Tibial nerve (tissue), 4 donors: ENCODE data around the gene HNRNPAB. TPM values are rescaled to one million over a fixed set of nuclear protein-coding genes. Genes with fewer than 3 reads are reported as not detected.

ENCODE experiments used
- DNase-seq, 2 donors: peaks; one replicate each; pipeline ENCODE4 v3.0.0-alpha.2; 2019; ENCODE audit warnings: low spot score in 2 of 2
- H3K27ac ChIP-seq, 4 donors: fragments of 200-600 bp; sonication (generic) in 3 of 4; one replicate each; pipeline ENCODE4 v1.5.1; 2017 to 2019; ENCODE audit warnings: mild to moderate bottlenecking in 1 of 4
- H3K27me3 ChIP-seq, 2 donors: fragments of 200-600 bp; sonication (generic) in 1 of 2; one replicate each; pipeline versions ENCODE4 v1.5.1 to v1.6.0; 2017 to 2019
- H3K36me3 ChIP-seq, 3 donors: fragments of 200-600 bp; sonication (generic); one replicate each; pipeline ENCODE4 v1.5.1; 2018 to 2019
- H3K4me1 ChIP-seq, 4 donors: fragments of 200-600 bp; sonication (generic) in 3 of 4; one replicate each; pipeline ENCODE4 v1.5.1; 2017 to 2019
- H3K4me3 ChIP-seq, 4 donors: fragments of 200-600 bp; sonication (generic) in 3 of 4; one replicate each; pipeline ENCODE4 v1.5.1; 2017 to 2019; ENCODE audit warnings: mild to moderate bottlenecking in 1 of 4, moderate library complexity in 1 of 4
- H3K9me3 ChIP-seq, 4 donors: fragments of 200-600 bp; sonication (generic) in 3 of 4; one replicate each; pipeline ENCODE4 v1.5.1; 2017 to 2019
- CTCF ChIP-seq, 5 experiments: fragments of 200-600 bp in 3 of 5; fragments of 450-650 bp in 2 of 5; sonication (generic) in 3 of 5; IDR thresholded peaks; one replicate each; pipeline ENCODE4 v1.5.1; 2016 to 2019; ENCODE audit warnings: antibody characterized with exemption in 5 of 5, mild to moderate bottlenecking in 3 of 5, moderate library complexity in 2 of 5
- EP300 ChIP-seq, 2 donors: sonication (generic); formaldehyde crosslinking; IDR thresholded peaks; one replicate each; pipeline ENCODE4 v1.6.1; 2017; ENCODE audit warnings: antibody characterized with exemption in 2 of 2, mild to moderate bottlenecking in 1 of 2
- POLR2A ChIP-seq, 2 donors: fragments of 450-650 bp; IDR thresholded peaks; one replicate each; pipeline ENCODE4 v1.6.1; 2017; ENCODE audit warnings: antibody characterized with exemption in 2 of 2, mild to moderate bottlenecking in 2 of 2, moderate library complexity in 2 of 2
- WGBS, 2 donors: methylation state at CpG; one replicate each; pipeline ENCODE4 v1.1.5; 2018; 5-methylcytosine and 5-hydroxymethylcytosine counted together
- total RNA-seq, 4 donors: library from RNA; depleted of rRNA; stranded (reverse); fragments of >200 nt; gene quantifications; one replicate each; pipeline ENCODE4 v1.1.0, GENCODE V29; 2016

Gene HNRNPAB
- total RNA-seq, 4 donors from 2014 or later: 92.0 to 135 (median 122) TPM

- Histone ChIP-seq H3K9me3 (no peaks in the 10 kb centered on the region), H3K27me3 (peaks cover 0 to 19% of the 10 kb centered on the region in 2 donors), H3K36me3 (no peaks in the 10 kb centered on the region), H3K4me1 (peaks cover 0 to 11% (median 3%) of the 10 kb centered on the region in 4 donors), H3K4me3 (peak overlapping the region in 1 of 4 donors; percentile 36), H3K27ac (no peak overlapping the region)
- WGBS, 2 donors: 8 to 10% methylated on average over 24 to 33 of the region's 33 CpGs
- TF ChIP-seq POLR2A (IDR thresholded peaks at IDR 0.05) (no peak), CTCF (IDR thresholded peaks at IDR 0.05) (peak; percentile 94 to 99 (median 98)), EP300 (IDR thresholded peaks at IDR 0.05) (peak in 1 of 2 donors; percentile 19)
- peak; percentile 80 to 92 for DNase-seq
These were observed 40.3 kb upstream of the HNRNPAB start for GRCh38 chr5:178163772-178164735.

- no peaks in the 10 kb centered on the region for H3K36me3 ChIP-seq
- peaks cover 0 to 19% of the 10 kb centered on the region in 2 donors for H3K27me3 ChIP-seq
- 57% methylated on average over 36 to 38 of the region's 38 CpGs for WGBS, 2 donors
These were observed 38.8 kb upstream of the HNRNPAB start for GRCh38 chr5:178165581-178165980.

GRCh38 chr5:178170455-178170854 lies 33.9 kb upstream of the HNRNPAB start:
- Histone ChIP-seq H3K36me3 (no peaks in the 10 kb centered on the region), H3K9me3 (no peaks in the 10 kb centered on the region), H3K27ac (no peak overlapping the region), H3K4me3 (no peak overlapping the region), H3K27me3 (peaks cover 0 to 7% of the 10 kb centered on the region in 2 donors), H3K4me1 (no peaks in the 10 kb centered on the region)
- WGBS, 2 donors: 76 to 95% methylated on average over 2 of the region's 2 CpGs
- TF ChIP-seq EP300 (IDR thresholded peaks at IDR 0.05): no peak
- no peak for TF ChIP-seq CTCF (IDR thresholded peaks at IDR 0.05)
- no peak for TF ChIP-seq POLR2A (IDR thresholded peaks at IDR 0.05)
- no peak for DNase-seq

More at GRCh38 chr5:178165581-178165980, 38.8 kb upstream of the HNRNPAB start:
- no peak overlapping the region for H3K4me3 ChIP-seq
- no peaks in the 10 kb centered on the region for H3K9me3 ChIP-seq
- TF ChIP-seq POLR2A (IDR thresholded peaks at IDR 0.05): no peak
- TF ChIP-seq CTCF (IDR thresholded peaks at IDR 0.05): no peak
- no peak for TF ChIP-seq EP300 (IDR thresholded peaks at IDR 0.05)
- H3K27ac ChIP-seq: no peak overlapping the region
- no peak for DNase-seq
- peaks cover 0 to 11% (median 3%) of the 10 kb centered on the region in 4 donors for H3K4me1 ChIP-seq

GRCh38 chr5:178174456-178174855 lies 29.9 kb upstream of the HNRNPAB start:
- Histone ChIP-seq H3K27ac (no peak overlapping the region), H3K4me3 (no peak overlapping the region), H3K36me3 (no peaks in the 10 kb centered on the region), H3K27me3 (no peaks in the 10 kb centered on the region), H3K9me3 (peaks cover 0 to 2% (median 0%) of the 10 kb centered on the region in 4 donors), H3K4me1 (no peaks in the 10 kb centered on the region)
- DNase-seq: no peak
- WGBS, 2 donors: 86 to 92% methylated on average over 3 of the region's 3 CpGs
- TF ChIP-seq CTCF (IDR thresholded peaks at IDR 0.05) (no peak), POLR2A (IDR thresholded peaks at IDR 0.05) (no peak), EP300 (IDR thresholded peaks at IDR 0.05) (no peak)

GRCh38 chr5:178176791-178177190 lies 27.5 kb upstream of the HNRNPAB start:
- TF ChIP-seq EP300 (IDR thresholded peaks at IDR 0.05) (no peak), POLR2A (IDR thresholded peaks at IDR 0.05) (no peak), CTCF (IDR thresholded peaks at IDR 0.05) (no peak)

More at GRCh38 chr5:178176791-178177190, 27.5 kb upstream of the HNRNPAB start:
- peaks cover 0 to 9% of the 10 kb centered on the region in 2 donors for H3K27me3 ChIP-seq
- no peak for DNase-seq
- 44 to 56% methylated on average over 6 of the region's 6 CpGs for WGBS, 2 donors
- H3K36me3 ChIP-seq: no peaks in the 10 kb centered on the region
- no peak overlapping the region for H3K4me3 ChIP-seq
- H3K4me1 ChIP-seq: no peaks in the 10 kb centered on the region
- H3K27ac ChIP-seq: no peak overlapping the region
- H3K9me3 ChIP-seq: peaks cover 0 to 4% (median 0%) of the 10 kb centered on the region in 4 donors
